Measurements from ENCODE around the gene LAMC1. TPM values are rescaled to one million over a fixed set of nuclear protein-coding genes. Genes with fewer than 3 reads are reported as not detected.

Gene LAMC1
- polyA plus RNA-seq, 1 donor (not counting 4 experiments of a cell fraction or from before 2014, with no cell fraction given) = 66.6 TPM

GRCh38 chr1:183080406-183080805 is 57.2 kb downstream of the LAMC1 start:
- Histone ChIP-seq H3K4me3 (ENCODE audit: control insufficient read depth in 2 of 3, extremely low read depth in 1 of 3, insufficient read depth in 2 of 3, low read depth in 1 of 3, low read length in 3 of 3) (no peak overlapping the region), H4K20me1 (ENCODE audit: control insufficient read depth, extremely low read depth, insufficient read depth, low read length) (peaks cover 8% of the 10 kb centered on the region), H3K27me3 (ENCODE audit: control insufficient read depth, extremely low read depth, insufficient read depth, low read length) (no peaks in the 10 kb centered on the region), H3K27ac (ENCODE audit: control insufficient read depth, insufficient read depth, low read length) (peak overlapping the region; percentile 40), H3K9ac (ENCODE audit: control insufficient read depth, extremely low read depth, insufficient read depth, low read length) (no peak overlapping the region), H3K9me1 (ENCODE audit: control insufficient read depth, extremely low read depth, insufficient read depth, low read length) (peaks cover 3% of the 10 kb centered on the region), H3K4me1 (ENCODE audit: control insufficient read depth, extremely low read depth, insufficient read depth, low read length) (peaks cover 15% of the 10 kb centered on the region), H3K4me2 (ENCODE audit: control insufficient read depth, extremely low read depth, insufficient read depth, low read depth, low read length) (no peak overlapping the region), H3K9me3 (ENCODE audit: control insufficient read depth, low read depth, low read length) (no peaks in the 10 kb centered on the region), H3K79me2 (ENCODE audit: control insufficient read depth, insufficient read depth, low read length) (peaks cover 66% of the 10 kb centered on the region), H2AFZ (ENCODE audit: control insufficient read depth, low read length) (no peak overlapping the region), H3K36me3 (ENCODE audit: control insufficient read depth in 2 of 2, extremely low read depth in 1 of 2, insufficient read depth in 2 of 2, low read length in 2 of 2) (peaks cover 0 to 2% of the 10 kb centered on the region in 2 experiments)
- dilution Hi-C loops (cut with MboI; ENCODE audit: extremely low pct_ligation_motif_present, low sequenced_read_pairs) = no loop called here
- FAIRE-seq = peak; percentile 53
- DNase-seq (ENCODE audit: low read depth, low spot score) = no peak
- TF ChIP-seq CTCF (optimal IDR thresholded peaks at IDR 0.05 in 1 of 3, IDR thresholded peaks at IDR 0.05 in 1 of 3, conservative IDR thresholded peaks at IDR 0.05 in 1 of 3; ENCODE audit: extremely low read depth in 1 of 3, insufficient read depth in 2 of 3, low read length in 3 of 3) (no peak), EZH2 (IDR thresholded peaks at IDR 0.05; ENCODE audit: low read length) (no peak)

GRCh38 chr1:183081402-183082120 is 58.3 kb downstream of the LAMC1 start:
- H3K27ac ChIP-seq (ENCODE audit: control insufficient read depth, insufficient read depth, low read length) = no peak overlapping the region
- H3K4me1 ChIP-seq (ENCODE audit: control insufficient read depth, extremely low read depth, insufficient read depth, low read length) = peaks cover 20% of the 10 kb centered on the region
- TF ChIP-seq EZH2 (IDR thresholded peaks at IDR 0.05; ENCODE audit: low read length) (no peak), CTCF (optimal IDR thresholded peaks at IDR 0.05 in 1 of 3, IDR thresholded peaks at IDR 0.05 in 1 of 3, conservative IDR thresholded peaks at IDR 0.05 in 1 of 3; ENCODE audit: extremely low read depth in 1 of 3, insufficient read depth in 2 of 3, low read length in 3 of 3) (no peak)
- H3K27me3 ChIP-seq (ENCODE audit: control insufficient read depth, extremely low read depth, insufficient read depth, low read length) = no peaks in the 10 kb centered on the region
- no peak overlapping the region for H2AFZ ChIP-seq (ENCODE audit: control insufficient read depth, low read length)
- H4K20me1 ChIP-seq (ENCODE audit: control insufficient read depth, extremely low read depth, insufficient read depth, low read length) = peaks cover 8% of the 10 kb centered on the region
- no peak for FAIRE-seq
- dilution Hi-C loops (cut with MboI; ENCODE audit: extremely low pct_ligation_motif_present, low sequenced_read_pairs) = no loop called here
- DNase-seq (ENCODE audit: low read depth, low spot score) = no peak
- H3K9ac ChIP-seq (ENCODE audit: control insufficient read depth, extremely low read depth, insufficient read depth, low read length) = no peak overlapping the region
- peaks cover 66% of the 10 kb centered on the region for H3K79me2 ChIP-seq (ENCODE audit: control insufficient read depth, insufficient read depth, low read length)
- H3K4me2 ChIP-seq (ENCODE audit: control insufficient read depth, extremely low read depth, insufficient read depth, low read depth, low read length) = no peak overlapping the region
- peaks cover 3% of the 10 kb centered on the region for H3K9me1 ChIP-seq (ENCODE audit: control insufficient read depth, extremely low read depth, insufficient read depth, low read length)
- no peak overlapping the region for H3K4me3 ChIP-seq (ENCODE audit: control insufficient read depth in 2 of 3, extremely low read depth in 1 of 3, insufficient read depth in 2 of 3, low read depth in 1 of 3, low read length in 3 of 3)
- no peaks in the 10 kb centered on the region for H3K9me3 ChIP-seq (ENCODE audit: control insufficient read depth, low read depth, low read length)
- no peaks in the 10 kb centered on the region for H3K36me3 ChIP-seq (ENCODE audit: control insufficient read depth in 2 of 2, extremely low read depth in 1 of 2, insufficient read depth in 2 of 2, low read length in 2 of 2)

All from keratinocyte (primary cell).